ENCODE measurements around the gene RHBDF1.
A peak's percentile ranks its signal among the peaks of the same experiment; 100 is the strongest.

The RHBDF1 gene

DNA sequence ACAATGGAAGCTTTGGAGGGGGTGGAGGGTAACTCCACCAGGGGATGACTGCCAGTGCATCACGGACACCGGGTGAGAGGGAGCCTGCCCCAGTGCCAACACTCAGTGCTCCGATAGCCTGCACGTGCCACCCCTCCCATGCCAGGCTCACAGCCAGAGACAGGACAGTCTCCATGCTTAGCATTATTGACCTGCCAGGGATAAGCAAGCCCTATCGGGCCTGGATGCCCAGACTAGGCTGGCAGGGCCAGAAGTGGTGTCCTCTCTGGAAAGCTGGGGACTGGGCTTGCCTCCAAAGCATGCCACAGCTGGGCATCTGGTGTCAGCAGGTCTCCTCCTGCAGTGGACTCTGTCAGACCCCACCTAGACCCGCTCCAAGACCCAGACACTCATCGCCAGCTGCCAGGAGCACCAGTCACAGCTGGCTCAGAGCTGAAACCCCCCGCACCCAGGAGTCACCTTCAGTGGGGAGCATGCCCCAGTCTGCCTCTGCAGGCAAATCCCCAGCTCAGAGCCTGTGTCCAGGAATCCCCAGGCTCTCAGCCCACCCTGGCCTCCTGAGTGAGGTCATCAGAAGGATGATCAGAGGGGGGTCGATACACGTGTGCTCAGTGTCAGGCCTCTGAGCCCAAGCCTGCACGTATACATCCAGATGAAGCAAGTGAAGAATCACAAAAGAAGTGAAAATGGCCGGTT, 1.8 kb upstream of the RHBDF1 start:
- DNase-seq = no peak

DNA sequence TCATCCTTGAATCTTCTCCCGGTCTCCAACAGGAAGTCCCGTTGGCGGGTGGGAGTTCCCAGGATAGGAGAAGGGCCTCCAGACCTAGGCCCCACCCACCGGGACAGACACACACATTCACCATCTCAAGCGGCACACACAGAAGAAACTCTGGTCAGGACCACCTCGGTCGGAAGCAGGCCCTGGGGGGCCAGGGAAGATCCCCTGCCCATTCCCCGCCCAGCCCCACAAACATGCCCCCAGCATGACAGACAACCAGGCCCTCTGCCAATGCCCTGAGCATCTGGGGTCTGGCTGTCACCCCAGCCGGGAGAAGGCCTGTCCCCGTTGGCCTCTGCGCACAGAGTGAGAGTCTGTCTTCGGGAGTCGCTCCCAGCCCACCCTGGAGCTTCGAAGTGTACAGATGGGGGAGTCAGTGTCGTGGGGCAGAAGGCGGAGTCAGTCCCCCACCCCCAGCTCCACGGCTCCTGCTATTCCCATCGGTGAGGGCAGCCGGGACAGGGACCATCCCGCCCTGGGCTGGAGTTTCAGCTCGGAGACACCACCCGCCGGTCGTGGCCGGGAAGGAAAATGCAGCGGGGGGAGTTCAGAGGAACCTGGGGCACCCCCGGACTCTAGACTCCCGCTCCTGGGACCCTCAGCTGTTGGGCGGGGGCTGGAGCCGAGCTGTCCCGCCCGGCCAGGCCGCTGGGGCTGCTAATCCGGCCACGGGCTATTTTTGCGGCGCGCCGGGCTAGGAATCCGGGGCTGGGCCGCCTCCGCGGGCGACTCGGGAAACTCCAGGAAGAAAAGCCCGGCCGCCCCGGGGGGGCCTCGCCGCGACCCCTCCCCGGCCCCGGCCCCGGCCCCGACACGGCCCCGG, 660 bp downstream of the RHBDF1 start:
- DNase-seq = no peak

DNA sequence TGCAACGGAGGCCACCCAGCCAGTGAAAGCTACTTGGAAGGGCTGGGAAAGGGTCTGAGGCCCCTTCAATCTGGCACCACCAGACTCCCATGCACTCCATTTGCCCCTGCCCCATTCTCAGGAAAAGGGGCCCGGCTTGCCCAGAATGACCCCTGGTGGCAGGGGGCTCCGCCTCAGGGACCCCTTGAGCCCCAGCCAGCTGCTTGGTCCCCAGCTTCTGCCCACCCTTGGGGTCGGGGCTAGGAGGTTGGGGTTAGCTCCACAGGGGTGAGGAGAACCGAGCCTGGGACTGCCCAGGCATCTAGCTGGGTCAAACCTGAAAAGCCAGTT, 1.3 kb downstream of the RHBDF1 start:
- DNase-seq = no peak

DNA sequence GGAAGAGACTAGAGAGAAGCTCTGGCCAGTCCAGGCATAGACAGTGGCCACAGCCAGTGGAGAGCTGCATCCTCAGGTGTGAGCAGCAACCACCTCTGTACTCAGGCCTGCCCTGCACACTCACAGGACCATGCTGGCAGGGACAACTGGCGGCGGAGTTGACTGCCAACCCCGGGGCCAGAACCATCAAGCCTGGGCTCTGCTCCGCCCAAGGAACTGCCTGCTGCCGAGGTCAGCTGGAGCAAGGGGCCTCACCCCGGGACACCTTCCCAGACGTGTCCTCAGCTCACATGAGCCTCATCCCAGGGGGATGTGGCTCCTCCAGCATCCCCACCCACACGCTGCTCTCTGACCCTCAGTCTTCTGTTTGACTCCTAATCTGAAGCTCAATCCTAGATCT, 3.2 kb downstream of the RHBDF1 start:
- no peak for DNase-seq

DNA sequence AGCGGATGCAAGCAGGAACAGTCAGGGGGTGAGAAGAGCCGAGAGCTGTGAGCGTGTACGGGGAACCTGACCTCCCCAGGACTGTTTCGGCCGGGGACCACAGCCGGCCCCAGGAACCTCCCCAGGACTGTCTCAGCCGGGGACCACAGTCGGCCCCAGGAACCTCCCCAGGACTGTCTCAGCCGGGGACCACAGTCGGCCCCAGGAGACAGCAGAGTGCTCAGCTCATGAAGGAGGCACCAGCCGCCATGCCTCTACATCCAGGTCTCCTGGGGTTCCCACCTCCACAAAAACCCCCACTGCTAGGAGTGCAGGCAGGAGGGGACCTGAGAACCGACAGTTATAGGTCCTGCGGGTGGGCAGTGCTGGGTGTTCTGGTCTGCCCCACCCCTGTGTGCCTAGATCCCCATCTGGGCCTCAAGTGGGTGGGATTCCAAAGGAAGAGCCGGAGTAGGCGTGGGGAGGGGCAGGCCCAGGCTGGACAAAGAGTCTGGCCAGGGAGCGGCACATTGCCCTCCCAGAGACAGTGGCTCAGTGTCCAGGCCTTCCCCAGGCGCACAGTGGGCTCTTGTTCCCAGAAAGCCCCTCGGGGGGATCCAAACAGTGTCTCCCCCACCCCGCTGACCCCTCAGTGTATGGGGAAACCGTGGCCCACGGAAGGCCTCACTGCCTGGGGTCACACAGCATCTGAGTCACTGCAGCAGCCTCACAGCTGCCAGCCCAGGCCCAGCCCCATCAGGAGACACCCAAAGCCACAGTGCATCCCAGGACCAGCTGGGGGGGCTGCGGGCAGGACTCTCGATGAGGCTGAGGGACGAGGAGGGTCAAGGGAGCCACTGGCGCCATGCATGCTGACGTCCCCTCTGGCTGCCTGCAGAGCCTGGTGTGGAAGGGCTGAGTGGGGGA, 4.3 kb downstream of the RHBDF1 start:
- DNase-seq = no peak

DNA sequence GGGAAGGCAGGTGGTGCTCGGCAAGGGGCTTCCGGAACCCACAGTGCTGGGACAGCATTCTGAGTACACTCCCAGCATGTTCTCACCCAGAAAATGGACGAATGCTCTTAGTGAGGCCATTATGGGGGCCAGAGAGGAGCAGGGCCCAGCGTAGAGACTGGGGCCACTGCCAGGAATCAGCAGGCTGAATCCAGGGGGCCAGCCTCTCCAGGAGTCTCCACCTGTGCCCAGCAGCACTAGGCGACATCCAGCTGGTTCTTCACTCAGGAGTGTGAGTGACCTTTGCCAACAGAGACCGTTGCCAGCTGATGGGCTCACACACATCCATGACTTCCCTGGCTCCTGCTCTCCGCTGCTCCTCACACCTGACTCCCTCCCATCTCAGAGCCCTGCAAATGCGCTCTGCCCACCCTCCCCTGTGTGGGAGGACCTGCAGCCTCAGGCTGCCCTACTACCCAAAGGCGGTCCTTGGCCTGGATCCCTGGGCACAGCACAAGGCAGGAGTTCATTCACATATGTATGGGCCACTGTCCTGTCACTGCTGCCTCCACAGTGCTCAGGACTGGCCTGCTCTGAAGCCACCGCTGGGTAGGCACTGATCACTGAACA, 5.1 kb downstream of the RHBDF1 start:
- DNase-seq = no peak

DNA sequence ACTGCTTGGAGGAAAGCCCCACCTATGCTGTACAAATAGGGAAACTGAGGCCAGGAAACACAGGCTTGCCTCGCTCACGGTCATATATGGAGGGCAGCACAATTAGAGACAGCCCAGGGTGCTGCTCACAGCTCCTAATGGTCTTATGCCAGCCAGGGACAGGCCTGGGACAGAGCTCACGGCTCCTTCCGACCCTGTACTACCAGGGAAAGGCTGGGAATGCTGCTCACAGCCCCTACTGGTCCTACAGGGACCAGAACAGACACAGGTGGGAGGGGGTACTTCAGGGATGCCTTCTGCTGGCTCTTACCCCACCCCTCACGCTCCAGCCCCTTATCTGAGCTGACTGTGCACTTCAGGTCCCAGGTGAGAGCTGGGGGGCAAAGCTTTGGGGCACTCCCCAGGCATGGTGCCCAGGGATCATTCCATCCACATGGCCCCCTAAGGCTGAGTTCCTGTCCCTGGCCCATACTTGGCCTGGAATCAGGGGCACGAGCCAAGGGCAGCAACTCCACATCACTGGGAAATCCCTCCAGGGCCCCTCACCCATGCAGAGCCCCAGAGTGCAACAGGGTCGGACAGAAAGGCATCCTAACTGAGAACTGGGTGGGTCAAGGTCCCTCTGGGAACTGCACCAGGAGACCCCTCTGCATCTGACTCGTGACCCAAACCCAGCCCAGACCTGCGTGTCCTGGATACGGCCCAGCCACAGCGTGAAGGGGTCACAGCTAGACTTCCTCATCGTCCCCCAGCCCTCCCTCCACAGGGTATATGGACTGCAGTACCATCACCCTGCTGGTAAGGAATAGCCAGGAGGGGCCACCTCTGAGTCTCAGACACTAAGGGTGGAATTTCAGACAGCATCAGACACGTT, 5.9 kb downstream of the RHBDF1 start:
- no peak for DNase-seq

DNA sequence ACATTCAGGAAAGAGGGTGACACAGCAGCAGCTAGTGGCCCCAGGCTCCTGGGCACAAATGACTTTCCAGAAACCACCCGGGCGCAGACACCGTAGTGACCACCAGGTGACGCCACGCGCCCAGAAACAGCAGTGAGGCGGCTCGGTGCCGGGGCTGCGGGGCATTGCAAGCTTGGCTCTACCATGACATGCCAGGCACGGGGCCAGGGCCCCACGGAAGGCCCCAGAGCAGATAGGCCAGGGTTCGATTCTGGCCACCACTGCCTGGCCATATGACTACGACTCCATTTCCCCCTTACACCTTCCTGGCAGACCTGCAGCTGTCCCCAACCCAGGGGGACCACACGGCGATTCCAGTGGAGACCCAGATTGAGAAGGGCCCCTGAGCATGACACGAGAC, 6.7 kb downstream of the RHBDF1 start:
- DNase-seq = peak; percentile 90

DNA sequence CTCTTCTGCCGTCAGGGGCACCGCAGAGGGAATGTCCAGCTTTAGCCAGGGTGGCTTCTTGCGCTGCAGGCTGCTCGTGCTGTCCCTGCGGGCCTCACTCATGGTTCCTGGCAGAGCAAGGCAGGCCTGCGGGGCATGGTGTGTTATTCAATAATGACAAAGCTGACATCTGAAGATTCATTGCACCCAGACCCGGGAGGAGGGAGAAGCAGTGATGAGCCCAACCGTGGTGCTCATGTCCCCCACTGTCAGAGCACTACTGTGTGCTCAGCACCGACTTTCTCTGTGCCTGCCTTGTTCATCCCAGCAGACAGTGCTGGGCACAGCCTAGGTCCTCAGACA, 7.5 kb downstream of the RHBDF1 start:
- no peak for DNase-seq

DNA sequence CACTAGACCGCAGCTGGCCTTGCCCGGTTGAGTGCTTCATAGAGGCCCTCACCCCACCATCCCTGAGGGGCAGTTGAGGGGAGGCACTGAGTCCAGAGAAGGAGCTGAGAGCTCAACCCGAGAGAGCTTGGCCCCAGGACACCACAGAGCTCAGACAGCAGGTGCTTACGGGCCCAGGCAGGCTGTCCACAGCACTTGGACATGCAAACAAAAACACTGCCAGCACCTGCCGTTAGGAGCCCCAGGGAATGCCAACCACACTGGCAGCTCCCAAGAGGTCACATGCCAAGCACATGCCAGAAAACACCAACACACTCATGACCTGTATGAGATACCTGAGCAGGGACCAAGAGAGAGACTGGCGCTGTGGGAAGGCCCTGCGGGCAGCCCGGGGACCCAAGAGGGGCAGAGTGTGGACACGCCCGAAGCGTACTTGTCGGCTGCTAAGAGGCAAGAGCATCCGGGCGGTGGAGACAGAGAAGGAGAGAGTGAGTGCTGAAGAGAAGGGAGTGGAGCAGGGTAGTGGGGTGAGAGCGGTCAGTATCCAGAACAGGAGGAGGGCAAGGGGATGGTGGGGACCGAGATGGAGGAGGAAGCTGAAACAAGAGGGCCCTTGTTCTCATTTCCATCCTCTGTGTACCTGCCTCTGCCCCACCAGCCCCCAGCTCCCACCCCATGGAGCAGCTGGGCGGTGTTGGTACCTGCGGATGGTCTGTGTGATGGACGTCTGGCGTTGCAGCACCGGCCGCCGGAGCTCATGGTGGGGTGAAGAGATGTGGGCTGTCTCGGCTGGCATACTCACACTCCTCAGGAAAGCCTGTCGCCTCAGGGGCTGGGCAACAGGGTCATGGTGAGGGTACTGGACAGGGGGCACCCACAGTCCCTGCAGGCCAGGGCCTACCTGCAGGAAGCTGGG, 8.2 kb downstream of the RHBDF1 start:
- no peak for DNase-seq

DNA sequence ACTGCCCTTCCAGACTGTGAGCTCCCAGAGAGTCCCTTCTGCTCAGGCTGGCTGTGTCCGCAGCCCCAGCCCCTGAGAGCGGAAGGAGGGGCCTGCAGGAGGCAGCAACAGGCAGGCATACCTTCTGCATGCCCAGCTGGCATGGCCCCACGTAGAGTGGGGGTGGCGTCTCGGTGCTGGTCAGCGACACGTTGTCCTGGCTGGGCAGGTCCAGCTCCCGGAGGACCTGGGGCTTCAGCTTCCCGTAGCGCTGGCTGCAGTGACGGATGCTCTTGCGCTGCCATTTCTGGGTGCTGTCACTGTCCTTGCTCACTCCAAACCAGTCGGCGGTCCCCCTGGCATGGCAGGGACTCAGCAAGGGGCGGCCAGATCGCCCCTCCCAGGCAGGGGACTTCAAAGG, 9.0 kb downstream of the RHBDF1 start:
- DNase-seq = no peak

DNA sequence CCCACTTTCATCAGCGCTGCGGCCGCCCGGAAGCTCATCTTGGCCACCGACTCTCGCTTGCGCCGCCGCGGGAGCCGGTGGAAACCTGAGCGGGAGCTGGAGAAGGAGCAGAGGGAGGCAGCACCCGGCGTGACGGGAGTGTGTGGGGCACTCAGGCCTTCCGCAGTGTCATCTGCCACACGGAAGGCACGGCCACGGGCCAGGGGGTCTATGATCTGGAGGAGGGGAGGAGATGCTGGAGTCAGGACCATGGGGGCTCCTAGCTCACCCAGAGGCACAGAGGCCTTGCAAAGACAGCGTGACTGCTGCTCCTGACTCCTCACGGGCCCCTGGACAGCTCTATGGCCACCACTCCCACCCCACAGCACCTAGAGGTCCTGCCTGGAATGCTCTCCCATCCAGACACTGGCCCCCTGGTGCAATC, 9.5 kb downstream of the RHBDF1 start:
- DNase-seq = no peak

DNA sequence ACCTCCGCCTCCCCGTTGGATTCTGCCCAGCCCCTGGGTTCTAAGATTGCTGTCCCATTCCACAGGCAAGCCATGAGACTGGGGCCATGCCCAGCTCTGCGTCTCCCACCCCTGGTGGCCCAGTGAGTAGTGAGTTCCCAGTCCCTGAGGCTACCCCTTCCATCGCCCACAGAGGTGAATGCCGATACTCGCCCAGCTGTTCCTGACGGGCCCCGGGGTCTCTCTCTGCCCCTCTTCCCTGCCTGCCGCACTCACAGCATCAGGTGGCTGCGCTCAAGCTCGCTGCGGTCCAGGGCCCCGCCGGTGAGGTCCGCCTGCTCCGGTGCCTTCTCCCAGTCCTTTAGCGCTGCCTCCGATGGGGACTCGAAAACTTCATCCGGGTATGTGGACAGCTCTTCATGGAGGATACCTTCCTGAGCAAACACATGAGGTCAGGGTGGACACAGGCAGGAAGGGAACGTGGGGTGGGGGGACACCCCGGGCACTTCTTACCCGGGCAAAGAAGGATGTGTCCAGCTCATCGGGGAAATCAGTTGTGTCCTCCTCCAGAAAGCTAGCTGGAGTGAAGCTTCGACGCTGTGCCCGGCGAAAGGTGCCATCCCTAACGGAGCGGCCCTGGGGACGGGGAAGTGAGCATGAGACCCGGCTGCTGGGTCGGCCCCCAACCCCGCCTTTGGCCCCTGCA, 10.0 kb downstream of the RHBDF1 start:
- no peak for DNase-seq

DNA sequence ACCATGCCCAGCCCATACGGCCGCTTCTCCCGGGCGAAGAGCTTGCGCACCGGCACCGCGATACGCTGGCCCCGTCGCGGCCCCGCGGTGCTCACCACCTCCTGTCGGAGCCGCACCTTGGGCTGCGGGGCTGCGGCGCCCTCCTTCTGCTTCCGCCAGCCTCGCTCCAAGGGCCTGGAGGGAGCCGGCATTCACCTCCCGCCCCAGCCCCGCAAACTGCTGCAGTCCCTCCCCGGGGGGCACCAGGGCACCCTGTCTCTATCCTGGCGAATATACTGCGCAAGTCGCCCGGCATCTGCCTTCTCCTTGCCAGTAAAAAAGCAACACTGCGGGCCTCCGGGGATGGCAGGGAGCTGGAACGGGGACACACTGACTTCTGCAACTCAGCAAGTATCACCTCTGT, 10.6 kb downstream of the RHBDF1 start:
- no peak for DNase-seq

DNA sequence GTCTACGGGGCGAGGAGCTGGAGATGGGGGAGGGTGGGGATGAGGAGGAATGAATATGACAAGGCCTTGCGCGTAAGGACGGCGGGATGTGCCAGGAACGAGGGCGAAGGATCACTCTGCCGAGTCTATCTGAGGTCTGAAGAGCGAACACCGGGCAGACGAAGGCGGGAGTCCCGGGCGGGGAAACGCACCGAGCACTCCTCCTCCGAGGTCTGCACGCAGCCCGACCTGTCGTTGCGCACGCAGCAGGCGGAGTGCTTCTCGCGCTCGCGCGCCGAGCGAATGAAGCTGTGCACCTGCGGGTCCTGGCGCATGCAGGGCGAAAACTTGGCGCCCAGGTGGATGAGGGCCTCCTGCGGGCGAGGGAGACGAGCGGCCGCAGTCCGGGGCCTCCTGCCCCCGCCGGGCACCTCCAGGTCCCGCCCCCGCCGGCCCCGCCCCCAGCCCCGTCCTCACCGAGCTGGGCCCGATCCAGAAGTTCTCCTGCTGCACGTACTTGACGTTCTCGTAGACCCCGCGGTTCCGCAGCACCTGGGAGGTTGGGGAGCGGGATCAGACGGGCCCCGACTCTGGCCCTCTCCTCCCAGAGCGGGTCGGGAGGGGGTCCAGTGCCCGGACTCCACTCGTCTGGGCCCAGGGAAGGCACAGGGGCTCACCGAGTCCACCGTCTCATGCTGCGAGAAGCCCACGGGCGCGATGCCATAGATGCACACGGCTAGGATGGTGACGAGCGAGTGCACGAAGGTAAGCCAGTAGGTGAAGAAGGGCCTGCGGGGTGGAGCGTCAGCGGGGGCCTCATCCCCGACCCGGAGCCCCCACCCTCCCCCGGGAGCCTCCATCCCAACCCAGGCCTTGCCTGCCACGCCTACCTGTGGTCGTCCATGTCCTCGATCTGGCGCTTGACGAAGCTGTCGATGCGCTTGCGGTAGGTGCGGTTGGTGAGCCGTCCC, 11.2 kb downstream of the RHBDF1 start:
- DNase-seq = no peak

DNA sequence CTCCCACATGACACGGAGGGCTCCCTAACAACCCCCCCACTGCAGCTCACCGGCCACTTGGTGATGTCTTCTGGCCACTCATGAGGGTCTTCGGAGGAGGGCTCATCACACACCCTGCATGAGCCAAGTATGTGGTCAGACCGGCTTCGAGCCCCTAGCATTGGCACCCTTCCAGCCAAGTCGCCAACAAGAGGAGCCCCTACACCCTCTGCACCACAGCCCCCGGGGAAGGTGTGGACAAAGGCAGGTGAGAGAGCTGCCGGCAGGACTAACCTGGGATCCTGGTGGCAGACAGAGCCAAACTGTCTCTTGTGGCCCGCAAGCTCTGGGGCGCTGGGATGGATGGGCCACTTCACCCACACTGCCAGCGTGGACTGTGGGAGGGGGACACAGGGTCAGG, 12.3 kb downstream of the RHBDF1 start:
- no peak for DNase-seq

DNA sequence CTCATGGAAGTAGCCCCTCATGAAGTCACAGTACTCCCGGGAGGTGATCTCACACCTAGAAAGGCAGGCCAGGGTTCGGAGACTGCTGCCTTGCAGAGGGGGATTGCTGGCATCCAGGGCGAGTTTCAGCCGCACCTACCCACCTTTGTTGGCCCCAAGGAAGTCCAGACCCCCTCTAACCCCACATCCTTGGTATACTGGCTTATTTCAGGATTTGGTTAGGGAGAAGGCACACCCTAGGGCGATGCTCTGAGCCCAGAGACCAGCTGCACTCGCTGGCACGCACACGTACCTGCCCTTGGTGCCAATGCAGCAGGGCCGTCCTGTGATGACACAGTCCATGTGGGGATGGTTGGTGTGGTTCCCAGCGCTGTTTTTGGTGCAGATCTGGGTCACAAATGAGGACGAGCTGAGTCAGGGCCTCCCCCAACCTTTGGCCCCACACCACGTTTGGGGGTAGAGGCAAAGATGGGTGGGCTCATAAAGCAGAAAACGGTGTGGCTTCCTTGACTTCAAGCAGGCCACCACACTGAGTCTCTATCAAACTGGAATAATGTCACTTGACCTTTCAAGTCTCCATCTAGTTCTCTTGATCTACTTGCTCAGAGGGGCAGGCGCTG, 12.9 kb downstream of the RHBDF1 start:
- no peak for DNase-seq

DNA sequence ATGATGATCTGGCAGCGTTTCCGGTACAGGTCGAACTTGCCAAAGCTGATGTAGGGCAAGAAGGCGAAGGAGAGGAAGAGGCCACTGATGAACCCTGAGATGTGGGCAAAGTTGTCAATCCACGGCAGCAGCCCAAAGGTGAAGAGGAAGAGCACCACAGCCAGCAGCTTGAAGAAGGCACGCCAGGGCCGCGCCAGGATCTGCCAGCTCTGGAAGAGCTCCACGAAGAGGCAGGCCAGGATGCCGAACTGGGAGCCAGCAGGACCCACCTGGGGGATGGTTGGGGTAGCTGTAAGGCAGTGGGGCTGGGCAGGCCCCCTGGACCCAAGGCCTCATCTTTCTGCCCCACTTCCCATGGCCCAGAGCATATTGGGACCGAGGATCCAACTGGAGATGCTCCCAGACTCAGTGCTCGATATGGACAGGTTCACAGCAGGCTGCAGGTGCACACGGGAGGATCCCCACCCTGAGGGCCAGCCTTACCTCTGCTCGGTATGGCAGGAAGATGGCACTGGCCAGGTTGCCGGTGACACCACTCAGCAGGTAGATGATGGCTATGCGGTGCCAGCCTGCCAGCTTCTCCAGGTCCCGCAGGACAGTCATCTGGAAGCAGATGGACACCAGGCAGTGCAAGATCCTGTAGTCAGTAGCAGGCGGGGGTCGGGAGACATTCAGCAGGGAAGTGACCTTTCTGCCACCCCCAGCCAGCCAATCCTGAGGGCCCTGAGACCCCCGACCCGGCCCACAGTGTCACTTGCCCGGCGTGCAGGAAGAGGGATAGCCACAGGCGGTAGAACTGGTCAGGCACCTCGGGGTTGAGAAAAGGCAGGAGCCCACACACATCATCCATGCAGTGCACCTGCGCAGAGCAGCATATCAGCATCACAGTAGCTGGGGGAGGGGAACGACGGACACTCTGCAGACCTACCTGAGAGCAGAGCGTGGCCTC, 13.7 kb downstream of the RHBDF1 start:
- no peak for DNase-seq
